GM12874 (cell line): ENCODE results near the gene SPEF2.
A peak's percentile ranks its signal among the peaks of the same experiment; 100 is the strongest.

Source experiments
- CTCF ChIP-seq: IDR thresholded peaks from 2 replicates; pipeline ENCODE4 v1.5.1; 2011; ENCODE audit warnings: low read depth, mild to moderate bottlenecking, control low read depth, low read length, moderate library complexity; ENCODE audit not compliant: insufficient read depth

The SPEF2 gene

GRCh38 chr5:35626553-35626952 is 8.9 kb downstream of the SPEF2 start:
- no peak for TF ChIP-seq CTCF

GRCh38 chr5:35634326-35634725 is 16.7 kb downstream of the SPEF2 start:
- TF ChIP-seq CTCF: no peak

GRCh38 chr5:35640623-35641022 is 23.0 kb downstream of the SPEF2 start:
- no peak for TF ChIP-seq CTCF

- no peak for TF ChIP-seq CTCF
Observed at GRCh38 chr5:35644543-35644942, 26.9 kb downstream of the SPEF2 start.

- TF ChIP-seq CTCF: no peak
Observed at GRCh38 chr5:35647128-35647527, 29.5 kb downstream of the SPEF2 start.

- TF ChIP-seq CTCF: no peak
Observed at GRCh38 chr5:35647712-35648111, 30.0 kb downstream of the SPEF2 start.

- TF ChIP-seq CTCF: peak; percentile 59; the same call in 1 of the 2 replicates
Observed at GRCh38 chr5:35651002-35651756, 33.5 kb downstream of the SPEF2 start.
